GM18870 (cell line): ENCODE data around the gene ETFBKMT.
"Not testable (repeated sequence)": the region's sequence is repeated elsewhere in the genome, so short reads cannot be mapped to it uniquely, and the experiment has no call there.

ENCODE experiments used
- ATAC-seq: cut with Tn5 transposase; IDR thresholded peaks from one replicate; pipeline ENCODE4 v1.9.1; 2021; ENCODE audit warnings: moderate library complexity; ENCODE audit not compliant: unreplicated experiment

ETFBKMT gene

DNA sequence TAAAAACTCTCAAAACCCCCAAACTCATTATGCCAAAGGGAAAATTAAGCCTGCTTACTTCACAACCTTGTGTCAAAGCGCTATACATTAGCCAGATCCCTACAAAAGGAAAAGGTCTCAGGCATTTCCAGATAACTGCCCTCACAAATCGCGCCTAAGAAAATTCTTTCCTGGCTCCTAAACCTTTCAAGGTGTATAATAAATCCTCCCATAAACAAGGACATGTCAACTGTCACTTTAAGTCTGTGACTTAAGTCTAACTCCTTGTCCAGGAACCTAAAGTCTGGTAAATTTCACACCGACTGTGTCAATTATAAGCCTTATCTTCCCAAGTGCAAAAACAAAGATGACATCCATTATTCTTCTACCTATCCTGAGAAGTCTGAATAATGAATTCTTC, 4.3 kb upstream of the ETFBKMT start:
- no peak for ATAC-seq

DNA sequence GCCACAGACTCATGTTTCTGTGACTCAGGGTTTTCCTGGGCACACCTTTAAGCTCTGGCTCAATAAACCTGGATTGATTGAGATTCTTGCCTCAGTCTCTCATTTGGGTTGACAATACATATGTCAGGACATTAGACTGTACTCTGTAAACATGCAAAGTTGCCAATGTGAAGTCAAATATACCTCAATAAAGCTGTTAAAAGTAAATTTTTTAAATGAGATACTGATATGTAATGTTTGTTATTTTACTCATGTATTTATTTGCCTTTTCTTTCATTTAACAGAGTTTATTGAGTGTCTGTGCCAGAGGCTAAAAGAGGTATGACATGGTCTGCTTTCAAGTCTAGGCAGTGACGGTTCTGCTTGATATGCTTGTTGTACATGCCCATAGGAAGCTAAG, 3.7 kb upstream of the ETFBKMT start:
- ATAC-seq: no peak

DNA sequence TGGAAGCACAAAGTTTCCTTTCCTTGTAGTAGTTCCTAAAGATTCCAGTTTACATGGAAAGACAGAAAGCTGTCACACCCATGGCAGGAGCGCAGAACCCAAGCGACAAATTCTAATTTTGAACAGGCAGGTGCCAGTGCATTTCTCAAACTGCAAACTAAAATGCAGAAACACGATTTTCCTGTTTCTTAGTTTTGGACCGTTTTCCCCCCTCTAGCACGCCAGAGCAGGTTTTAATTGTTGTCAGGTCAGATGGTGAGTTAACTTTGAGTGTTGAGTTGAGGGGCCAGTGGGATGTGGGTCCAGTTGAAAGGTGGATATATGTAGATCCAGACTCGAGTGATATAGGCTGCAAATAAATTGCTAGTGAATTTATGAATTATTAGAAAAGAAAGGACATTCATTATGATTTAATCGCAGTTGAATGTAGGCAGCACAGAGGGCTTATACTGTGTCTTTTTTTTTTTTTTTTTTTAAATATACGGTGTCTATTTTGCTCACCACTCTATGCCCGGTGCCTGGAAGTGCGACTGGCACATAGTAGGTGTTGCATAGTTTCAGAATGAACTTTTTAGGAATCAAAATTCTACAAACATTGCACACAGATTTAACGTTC, 909 bp upstream of the ETFBKMT start:
- no peak for ATAC-seq

DNA sequence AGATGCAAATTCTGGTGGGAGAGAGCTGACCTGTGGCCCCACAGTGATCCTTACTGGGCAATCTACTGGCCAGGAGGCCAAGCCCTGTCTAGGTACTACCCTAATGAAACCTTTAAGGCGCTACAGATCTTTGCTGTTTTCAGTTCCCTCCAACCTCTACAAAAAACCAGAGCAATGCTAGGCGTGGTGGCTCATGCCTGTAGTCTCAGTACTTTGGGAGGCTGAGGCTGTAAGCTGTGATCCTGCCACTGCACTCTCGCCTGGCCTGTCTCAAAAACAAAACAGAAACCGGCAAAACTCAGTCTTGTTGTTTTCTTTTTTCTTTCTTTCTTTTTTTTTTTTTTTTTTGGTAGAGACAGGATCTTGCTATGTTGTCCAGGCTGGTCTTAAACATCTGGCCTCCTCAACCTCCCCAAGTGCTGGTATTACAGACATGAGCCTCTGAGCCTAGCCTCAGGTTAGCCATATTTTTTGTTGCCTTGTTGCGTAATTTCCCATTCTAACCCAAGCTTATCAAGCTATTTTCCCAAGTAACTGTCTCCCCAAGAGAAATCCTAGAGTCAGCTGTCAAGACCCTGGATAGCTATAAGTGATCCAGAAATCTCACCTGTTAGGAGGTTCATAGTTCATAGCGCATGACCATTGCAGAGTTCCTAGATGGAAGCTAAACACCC, 2.8 kb downstream of the ETFBKMT start:
- no peak for ATAC-seq

DNA sequence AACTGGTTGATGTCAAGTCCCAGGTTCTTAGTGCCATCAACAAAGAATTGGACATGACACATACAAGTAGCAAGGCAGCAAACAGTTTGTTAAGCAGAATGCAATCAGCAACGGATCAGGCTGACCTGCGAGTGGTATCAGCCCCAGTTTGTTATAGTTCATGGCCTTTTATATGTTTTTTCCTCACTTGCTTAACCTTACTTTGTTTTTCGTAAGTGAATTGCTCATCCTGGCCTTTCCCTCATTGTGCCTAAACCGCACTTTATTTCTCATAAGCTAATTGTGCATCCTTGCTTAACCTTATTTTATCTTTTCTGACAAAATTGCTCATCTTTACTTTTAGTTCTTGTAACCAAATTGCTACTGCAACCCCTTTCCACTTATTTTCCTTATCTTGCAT, 4.1 kb downstream of the ETFBKMT start:
- ATAC-seq: no peak

DNA sequence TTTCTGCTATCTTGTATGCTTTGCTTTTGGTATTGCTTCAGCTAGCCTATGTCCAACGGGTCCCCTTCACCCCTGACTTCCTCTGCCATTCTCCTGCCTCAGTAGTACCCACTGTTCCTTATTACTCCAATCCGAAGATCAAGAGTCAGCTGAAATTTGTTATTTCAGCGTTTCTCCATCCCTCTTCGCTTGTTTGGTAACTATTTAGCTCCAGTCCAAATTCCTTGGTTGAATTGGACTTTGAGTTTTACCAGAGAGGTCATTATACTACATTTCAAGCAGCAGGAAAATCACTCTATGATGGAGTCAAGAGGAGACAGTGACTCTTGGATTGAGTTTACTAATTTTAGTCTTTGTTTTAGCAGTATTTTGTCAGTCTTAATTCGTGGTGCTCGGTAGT, 4.5 kb downstream of the ETFBKMT start:
- ATAC-seq: no peak

DNA sequence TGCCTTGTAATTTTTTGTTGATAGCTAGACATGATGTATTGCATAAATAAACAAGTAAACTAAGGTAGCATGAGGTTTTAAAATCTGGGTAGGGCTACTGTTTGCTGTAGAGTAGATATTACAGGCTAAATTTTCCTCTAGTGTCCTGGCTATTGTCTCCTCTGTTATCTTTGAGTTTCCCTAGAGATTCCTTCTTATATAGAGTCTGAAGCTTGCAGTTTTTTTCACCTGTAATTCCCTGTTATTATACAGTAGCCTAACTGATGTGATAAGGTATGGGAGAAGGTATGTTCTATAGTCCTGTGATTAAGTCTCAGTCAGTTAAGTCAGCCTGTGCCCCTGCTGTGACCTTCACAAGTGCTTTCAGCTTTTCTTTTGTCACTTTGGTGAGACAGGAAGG, 9.5 kb downstream of the ETFBKMT start:
- ATAC-seq: no peak

DNA sequence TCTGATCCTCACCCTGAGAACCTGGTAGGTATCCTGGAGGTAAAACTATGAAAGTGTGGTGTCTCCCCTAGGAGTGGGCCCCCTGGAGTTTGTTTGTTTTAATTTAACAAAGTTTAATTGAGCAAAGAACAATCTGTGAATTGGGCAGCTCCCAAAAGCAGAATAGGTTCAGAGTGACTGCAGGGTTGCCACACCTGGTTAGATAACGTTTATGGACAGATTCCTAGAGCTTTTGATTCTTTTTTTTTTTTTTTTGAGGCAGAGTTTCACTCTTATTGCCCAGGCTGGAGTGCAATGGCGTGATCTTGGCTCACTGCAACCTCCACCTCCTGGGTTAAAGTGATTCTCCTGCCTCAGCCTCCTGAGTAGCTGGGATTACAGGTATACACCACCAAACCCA, 10.1 kb downstream of the ETFBKMT start:
- ATAC-seq: not testable (repeated sequence)

DNA sequence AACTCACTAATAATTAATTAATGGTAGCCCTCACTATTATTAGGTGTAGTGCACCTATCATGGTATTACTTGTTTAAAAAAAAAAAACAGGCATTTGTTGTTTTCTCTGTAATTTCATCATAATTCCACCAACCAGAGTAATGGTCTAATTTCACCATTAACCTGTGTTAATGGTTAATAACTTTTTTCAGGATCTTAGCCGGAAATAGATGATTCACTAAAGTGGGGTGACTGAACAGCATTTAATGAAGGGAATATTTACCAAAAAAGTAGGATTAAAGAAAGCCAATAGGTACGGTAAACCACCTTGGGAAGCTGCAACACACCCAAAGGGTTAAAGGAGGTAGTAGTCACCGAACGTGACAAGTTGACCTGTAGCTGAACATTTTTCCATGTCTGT, 13.0 kb downstream of the ETFBKMT start:
- ATAC-seq: no peak

DNA sequence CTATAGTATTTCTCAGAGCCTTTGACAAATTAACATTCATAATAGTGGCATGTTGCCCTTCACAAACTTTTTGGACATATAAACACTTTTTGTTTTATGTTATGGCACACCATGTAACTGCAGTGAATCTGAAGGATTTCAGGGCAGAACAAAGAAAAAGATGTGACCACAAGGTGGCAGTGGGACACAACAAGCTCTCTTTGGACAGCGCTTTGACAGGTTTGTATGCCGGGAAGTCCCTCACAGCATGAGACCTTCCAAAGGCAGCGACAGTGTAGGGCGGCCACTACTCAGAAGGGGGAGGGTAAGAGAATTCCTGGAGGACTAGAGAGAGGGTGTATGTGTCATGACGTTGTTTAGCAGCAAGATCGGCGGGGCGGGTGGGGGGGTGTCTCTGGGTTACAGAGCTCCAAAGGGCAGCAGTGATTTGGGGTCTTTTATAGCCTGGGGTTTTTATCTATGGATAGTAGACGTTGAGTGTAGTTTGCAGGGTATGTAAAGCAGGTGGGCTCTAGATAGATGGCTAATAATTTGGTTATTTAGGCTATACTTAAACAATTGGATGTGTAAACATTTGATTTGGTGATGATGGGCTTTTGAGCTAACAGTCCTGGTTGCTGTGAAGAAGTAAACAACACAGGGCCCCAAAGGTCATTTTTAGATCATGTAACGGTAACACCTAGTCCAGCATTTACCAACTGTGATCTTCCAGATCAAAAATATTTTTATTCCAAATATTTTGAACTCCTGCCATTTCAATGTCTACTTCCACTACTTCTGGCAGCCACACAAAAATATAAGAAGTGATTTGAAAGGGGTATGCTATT, 22.9 kb downstream of the ETFBKMT start:
- ATAC-seq: peak; percentile 68

DNA sequence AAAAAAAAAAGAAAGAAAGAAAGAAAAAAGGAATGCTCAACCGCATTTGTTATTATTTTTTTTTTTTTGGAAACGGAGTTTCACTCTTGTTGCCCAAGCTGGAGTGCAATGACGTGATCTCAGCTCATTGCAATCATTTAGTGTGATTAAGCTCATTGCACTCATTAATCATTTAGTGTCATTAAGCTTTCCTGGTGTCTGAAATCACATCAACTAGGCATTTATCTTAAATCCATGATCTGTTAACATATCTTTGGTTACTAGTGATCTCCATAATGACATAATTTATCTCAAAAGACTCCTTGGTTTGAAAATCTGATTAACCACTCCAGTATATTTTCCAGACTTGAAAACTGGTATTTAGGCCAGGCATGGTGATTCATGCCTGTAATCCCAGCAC, 26.3 kb downstream of the ETFBKMT start:
- ATAC-seq: no peak

DNA sequence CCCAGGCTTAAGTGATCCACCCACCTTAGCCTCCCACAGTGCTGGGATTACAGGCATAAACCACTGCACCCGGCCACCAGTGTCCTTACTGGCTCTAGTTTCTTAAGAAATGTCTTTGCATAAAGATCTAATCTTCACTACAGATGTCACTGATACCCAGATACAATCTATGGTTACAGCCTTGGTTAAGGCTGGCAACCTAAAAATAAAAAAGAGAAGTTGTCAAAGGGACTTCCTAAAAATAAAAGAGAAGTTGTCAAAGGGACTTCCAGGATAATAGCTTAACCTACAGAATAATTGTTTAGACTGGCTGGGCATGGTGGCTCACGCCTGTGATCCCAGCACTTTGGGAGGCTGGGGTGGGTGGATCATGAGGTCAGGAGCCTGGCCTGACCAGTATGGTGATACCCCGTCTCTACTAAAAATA, 27.6 kb downstream of the ETFBKMT start:
- ATAC-seq: peak; percentile 57

DNA sequence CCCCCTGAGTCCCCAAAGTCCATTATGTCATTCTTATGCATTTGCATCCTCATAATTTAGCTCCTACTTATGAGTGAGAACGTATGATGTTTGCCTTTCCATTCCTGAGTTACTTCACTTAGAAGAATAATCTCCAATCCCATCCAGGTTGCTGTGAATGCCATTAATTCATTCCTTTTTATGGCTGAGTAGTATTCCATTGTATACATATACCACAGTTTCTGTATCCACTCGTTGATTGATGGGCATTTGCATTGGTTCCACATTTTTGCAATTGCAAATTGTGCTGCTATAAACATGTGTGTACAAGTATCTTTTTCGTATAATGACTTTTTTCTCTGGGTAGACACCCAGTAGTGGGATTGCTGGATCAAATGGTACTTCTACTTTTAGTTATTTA, 30.4 kb downstream of the ETFBKMT start:
- not testable (repeated sequence) for ATAC-seq

DNA sequence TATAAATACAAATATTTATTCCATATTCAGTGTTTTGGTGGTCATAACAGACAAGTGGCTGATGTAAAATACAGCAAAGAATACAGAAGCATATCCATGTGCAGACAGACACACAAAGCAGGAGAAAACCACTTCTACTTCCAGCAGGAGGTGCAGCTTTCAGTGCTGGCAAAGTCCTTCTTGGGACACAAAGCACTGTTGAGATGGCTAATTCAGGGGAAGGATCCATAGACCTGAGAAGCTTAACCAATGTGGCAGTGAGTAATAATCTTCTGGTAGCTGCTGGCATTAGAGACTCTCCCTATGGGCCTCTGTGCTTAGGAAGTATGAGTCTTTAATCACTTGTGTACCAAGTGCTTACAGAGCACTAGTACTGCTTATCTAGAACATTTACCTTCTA, 42.6 kb downstream of the ETFBKMT start:
- no peak for ATAC-seq

DNA sequence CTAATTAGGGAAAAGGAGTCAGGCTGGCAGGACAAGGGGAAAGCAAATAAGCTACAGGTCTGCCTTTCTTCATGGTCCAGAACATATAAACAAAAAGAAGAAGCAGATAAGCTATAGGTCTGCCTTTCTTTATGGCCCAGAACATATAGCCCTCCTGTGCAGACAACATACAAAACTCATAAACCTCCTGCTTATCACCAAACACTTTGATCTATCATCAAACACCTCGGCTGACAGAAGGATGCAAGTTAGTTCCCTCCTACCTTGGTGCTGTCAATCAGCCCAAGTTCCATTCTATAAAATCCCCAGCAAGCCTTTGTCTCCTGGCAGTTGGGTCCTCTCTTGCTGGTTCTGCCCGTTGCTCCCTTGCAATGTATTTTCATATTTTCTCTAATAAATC, 46.1 kb downstream of the ETFBKMT start:
- ATAC-seq: no peak

DNA sequence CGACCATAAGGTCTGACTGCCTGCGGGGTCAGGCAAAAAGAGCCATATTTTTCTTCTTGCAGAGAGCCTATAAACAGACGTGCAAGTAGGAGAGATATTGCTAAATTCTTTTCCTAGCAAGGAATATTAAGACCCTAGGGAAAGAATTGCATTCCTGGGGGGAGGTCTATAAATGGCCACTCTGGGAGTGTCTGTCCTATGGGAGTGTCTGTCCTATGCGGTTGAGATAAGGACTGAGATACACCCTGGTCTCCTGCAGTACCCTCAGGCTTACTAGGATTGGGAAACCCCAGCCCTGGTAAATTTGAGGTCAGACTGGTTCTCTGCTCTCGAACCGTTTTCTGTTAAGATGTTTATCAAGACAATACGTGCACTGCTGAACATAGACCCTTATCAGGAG, 48.6 kb downstream of the ETFBKMT start:
- ATAC-seq: not testable (repeated sequence)

DNA sequence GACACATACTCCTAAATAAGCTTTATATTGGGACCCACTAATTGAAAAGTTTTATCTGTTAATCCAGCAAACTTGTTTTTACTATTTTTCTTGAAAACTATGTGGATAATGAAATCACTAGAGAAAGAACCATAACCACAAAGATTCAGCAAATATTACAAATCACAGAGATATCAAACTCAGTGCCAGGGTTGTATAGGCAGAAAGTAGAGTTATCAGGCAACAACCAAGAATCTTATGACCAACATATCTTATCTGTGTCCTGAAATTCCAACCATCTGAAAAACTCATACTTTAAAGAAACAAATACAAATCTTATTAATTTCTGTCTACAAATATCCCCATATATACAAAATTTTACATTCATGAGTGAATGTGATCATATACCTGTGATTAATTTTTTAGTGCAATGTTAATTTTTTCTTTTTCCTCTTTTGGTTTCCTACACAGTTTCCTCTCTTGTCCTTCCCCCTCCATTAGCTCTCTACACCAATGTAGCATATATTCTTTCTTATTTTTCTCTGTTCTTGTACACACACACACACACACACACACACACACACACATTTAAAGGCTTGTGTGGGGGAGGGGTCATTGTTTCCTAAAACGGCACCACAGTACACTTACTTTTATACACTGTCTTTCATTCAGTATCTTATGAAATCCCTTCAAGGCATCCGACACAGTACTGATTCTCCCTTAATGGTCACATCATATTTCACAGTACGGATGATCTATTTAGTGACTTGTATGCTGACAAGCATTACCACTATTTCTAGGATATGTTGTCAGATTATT, 50.7 kb downstream of the ETFBKMT start:
- no peak for ATAC-seq

DNA sequence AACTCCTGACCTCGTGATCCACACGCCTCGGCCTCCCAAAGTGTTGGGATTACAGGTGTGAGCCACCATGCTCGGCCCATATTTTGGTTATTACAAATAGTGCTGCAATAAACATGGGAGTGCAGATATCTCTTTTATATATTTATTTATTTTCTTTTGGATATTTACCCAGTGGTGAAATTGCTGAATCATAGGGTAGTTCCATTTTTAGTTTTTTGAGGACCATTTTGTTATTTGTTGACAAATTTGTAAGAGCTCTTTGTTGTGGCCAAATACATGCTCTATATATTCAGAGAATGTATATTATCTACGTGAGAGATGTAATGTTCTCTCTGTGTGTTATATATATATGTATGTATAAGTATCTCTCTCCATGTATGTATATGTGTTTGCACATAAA, 53.4 kb downstream of the ETFBKMT start:
- no peak for ATAC-seq

DNA sequence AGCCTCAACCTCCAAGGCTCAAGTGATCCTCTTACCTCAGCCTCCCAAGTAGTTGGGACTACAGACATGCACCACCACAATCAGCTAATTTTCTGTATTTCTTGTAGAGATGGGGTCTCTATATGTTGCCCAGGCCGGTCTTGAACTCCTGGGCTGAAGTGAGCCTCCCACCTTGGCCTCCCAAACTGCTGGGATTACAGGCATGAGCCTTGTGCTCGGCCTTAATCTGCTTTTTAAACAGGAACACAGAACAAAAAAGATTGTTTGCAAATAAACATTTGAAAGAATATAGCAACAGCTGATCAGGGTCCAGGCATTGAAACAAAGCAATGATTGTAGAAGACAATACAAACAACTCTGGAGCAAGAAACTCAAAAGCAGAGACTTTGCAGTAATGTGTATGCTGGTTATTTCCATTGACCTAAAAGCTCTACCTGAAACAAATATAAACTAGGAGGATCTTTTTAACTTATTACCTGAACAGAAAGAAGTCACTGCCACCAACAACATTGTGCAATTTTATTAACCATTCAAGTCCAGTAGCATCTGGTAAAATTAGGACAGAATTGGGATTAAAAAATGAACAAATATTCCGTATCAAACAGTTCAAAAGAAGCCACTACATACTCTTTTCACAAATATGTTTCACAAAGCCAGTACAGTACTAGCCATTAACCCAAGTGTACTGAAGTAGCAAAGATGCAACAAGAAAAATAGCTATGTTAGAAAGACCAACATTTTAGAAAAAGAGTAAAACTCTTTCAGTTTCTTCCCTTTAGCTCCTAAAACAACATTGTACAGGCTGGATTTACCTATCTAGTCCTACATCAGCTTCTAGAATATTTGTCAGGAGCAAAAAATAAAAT, 55.2 kb downstream of the ETFBKMT start:
- peak; percentile 22 for ATAC-seq

DNA sequence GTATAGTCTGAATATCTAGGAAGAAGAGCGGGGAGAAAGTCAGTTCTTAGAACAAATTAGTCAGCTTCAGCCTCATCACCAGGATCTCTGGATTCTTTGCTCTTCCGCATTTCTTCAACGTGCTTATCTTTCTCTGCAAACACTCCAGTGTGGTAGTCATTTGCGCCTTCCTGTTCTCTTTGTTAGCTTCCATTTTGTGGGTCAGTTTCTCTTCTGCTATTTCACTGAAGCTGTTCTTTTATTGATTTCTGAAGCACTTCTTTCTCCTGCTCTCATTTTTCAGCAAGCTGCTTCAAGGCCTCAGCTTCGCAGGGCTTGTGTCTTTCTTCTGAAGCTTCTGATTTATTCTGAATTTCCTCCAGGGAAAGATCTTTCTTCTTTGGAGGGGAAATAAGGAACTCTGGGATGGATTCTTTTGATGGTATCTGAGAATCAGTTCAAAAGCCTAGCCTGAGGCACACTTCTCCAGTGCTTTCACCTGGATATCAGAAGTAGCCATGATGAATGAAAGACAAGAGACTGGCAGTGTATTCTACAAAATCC, 55.9 kb downstream of the ETFBKMT start:
- ATAC-seq: peak; percentile 79
